ENCODE measurements around the gene MDK. TPM values are rescaled to one million over a fixed set of nuclear protein-coding genes. Genes with fewer than 3 reads are reported as not detected.

Gene MDK
- total and polyA plus RNA-seq, 2 donors (not counting 3 experiments of a cell fraction or from before 2014, with no cell fraction given), result 331 to 893 TPM

GRCh38 chr11:46336563-46337180 lies 44.8 kb upstream of the MDK start:
- H3K4me1 ChIP-seq (ENCODE audit: control insufficient read depth, extremely low read depth, insufficient read depth, low read length), result peaks cover 5% of the 10 kb centered on the region
- no peak for DNase-seq (ENCODE audit: low read depth, low spot score)
- no peaks in the 10 kb centered on the region for H3K9me3 ChIP-seq (replicated peaks; ENCODE audit: control insufficient read depth, insufficient read depth, low read length)
- TF ChIP-seq EZH2 (IDR thresholded peaks at IDR 0.05; ENCODE audit: borderline replicate concordance, low read depth, low read length, severe bottlenecking) (no peak), CTCF (IDR thresholded peaks at IDR 0.05; ENCODE audit: extremely low read depth in 1 of 2, insufficient read depth in 1 of 2, low read depth in 1 of 2, low read length in 2 of 2) (no peak), POLR2AphosphoS5 (IDR thresholded peaks at IDR 0.05; ENCODE audit: insufficient read depth, low read depth, low read length) (no peak), GATA2 (IDR thresholded peaks at IDR 0.05; ENCODE audit: insufficient read depth, insufficient read length, low read depth, low read length) (no peak), JUN (IDR thresholded peaks at IDR 0.05; ENCODE audit: borderline replicate concordance, insufficient read depth, insufficient read length, low read depth) (no peak), POLR2A (IDR thresholded peaks at IDR 0.05; ENCODE audit: low read depth, low read length) (no peak), MYC (IDR thresholded peaks at IDR 0.05; ENCODE audit: low read depth, low read length) (no peak), MAX (IDR thresholded peaks at IDR 0.05; ENCODE audit: insufficient read depth, insufficient read length) (no peak), FOS (IDR thresholded peaks at IDR 0.05; ENCODE audit: borderline replicate concordance, insufficient read depth, low read length) (no peak)
- dilution Hi-C loops (cut with MboI; ENCODE audit: extremely low pct_ligation_motif_present, low sequenced_read_pairs), result no loop called here
- ChIA-PET POLR2A (no interaction called here), CTCF (interaction anchor here (0.7 to 1.2 kb wide), 2 partner anchors 28 to 359 kb away, joined by 3 read pairs; no protein-coding TSS in a partner anchor)
- H3K27me3 ChIP-seq (ENCODE audit: control insufficient read depth in 2 of 2, insufficient read depth in 2 of 2, low read length in 2 of 2), result peaks cover 25 to 27% of the 10 kb centered on the region in 2 experiments
- H3K36me3 ChIP-seq (ENCODE audit: control insufficient read depth in 2 of 2, extremely low read depth in 1 of 2, insufficient read depth in 2 of 2, low read length in 2 of 2), result no peaks in the 10 kb centered on the region
- H3K4me2 ChIP-seq (ENCODE audit: insufficient read depth, low read length), result no peak overlapping the region
- no peaks in the 10 kb centered on the region for H3K79me2 ChIP-seq (ENCODE audit: control insufficient read depth, insufficient read depth, low read length)
- intact Hi-C loops (cut with micrococcal nuclease), result no loop called here
- H2AFZ ChIP-seq (ENCODE audit: low read depth, low read length), result no peak overlapping the region
- no peaks in the 10 kb centered on the region for H4K20me1 ChIP-seq (replicated peaks; ENCODE audit: control insufficient read depth, extremely low read depth, insufficient read depth, low read length)
- no peak for FAIRE-seq
- no TSS peak for BruUV-seq (replicated peaks)
- no peak overlapping the region for H3K4me3 ChIP-seq (replicated peaks in 1 of 3; ENCODE audit: insufficient read depth in 1 of 3, low read depth in 1 of 3, low read length in 3 of 3)
- H3K9ac ChIP-seq (replicated peaks; ENCODE audit: extremely low read depth, insufficient read depth, low read length), result no peak overlapping the region
- H3K27ac ChIP-seq (ENCODE audit: insufficient read depth, low read depth, low read length), result no peak overlapping the region
- no peaks in the 10 kb centered on the region for H3K9me1 ChIP-seq (replicated peaks; ENCODE audit: control insufficient read depth, extremely low read depth, insufficient read depth, low read length)
